ENCODE results near the gene TUBB6. TPM values are rescaled to one million over a fixed set of nuclear protein-coding genes. Genes with fewer than 3 reads are reported as not detected.

TUBB6 gene
- total RNA-seq, 1 experiment from 2014 or later = 197 TPM

DNA sequence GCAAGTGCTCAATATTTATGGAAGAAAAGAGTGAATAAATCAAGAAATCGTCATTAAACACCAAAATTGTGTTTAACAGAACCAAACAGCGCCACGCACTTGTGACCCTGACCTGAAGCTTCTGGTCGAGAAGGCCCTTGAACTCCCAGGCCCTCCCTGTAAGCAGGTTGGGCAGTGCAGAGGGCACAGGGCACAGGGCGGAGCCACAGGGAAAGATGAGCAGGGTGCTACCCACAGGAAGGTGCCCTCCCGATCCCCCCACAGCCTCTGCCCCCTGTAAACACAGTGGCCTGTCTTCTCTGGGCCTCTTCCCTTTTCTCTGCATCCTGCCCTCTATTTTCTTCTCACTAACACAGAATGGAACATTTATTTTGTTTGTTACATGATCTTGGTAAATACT is 16.9 kb upstream of the TUBB6 start:
- no peak overlapping the region for H3K4me3 ChIP-seq (ENCODE audit: low read depth, low read length, poor library complexity, severe bottlenecking)
- no TSS peak for BruUV-seq (replicated peaks)
- DNase-seq (ENCODE audit: low spot score) = no peak
- intact Hi-C loops (cut with micrococcal nuclease; ENCODE audit: unreplicated experiment) = no loop called here
- ChIA-PET POLR2A (ENCODE audit: low non-redundant PET) (no interaction called here), CTCF (no interaction called here)
- H3K9me3 ChIP-seq (ENCODE audit: low read depth, low read length, poor library complexity, severe bottlenecking) = no peaks in the 10 kb centered on the region
- H3K27ac ChIP-seq (ENCODE audit: low read depth, low read length, poor library complexity, severe bottlenecking) = no peak overlapping the region
- H3K27me3 ChIP-seq (replicated peaks; ENCODE audit: insufficient read depth, low read depth, low read length, poor library complexity) = no peaks in the 10 kb centered on the region
- no peaks in the 10 kb centered on the region for H3K36me3 ChIP-seq (ENCODE audit: insufficient read depth, low read length, poor library complexity, severe bottlenecking)
- TF ChIP-seq, protein P1, sequence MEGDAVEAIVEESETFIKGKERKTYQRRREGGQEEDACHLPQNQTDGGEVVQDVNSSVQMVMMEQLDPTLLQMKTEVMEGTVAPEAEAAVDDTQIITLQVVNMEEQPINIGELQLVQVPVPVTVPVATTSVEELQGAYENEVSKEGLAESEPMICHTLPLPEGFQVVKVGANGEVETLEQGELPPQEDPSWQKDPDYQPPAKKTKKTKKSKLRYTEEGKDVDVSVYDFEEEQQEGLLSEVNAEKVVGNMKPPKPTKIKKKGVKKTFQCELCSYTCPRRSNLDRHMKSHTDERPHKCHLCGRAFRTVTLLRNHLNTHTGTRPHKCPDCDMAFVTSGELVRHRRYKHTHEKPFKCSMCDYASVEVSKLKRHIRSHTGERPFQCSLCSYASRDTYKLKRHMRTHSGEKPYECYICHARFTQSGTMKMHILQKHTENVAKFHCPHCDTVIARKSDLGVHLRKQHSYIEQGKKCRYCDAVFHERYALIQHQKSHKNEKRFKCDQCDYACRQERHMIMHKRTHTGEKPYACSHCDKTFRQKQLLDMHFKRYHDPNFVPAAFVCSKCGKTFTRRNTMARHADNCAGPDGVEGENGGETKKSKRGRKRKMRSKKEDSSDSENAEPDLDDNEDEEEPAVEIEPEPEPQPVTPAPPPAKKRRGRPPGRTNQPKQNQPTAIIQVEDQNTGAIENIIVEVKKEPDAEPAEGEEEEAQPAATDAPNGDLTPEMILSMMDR (conservative IDR thresholded peaks at IDR 0.05; ENCODE audit: low read depth, low read length) = no peak
- no peak for TF ChIP-seq EZH2 (IDR thresholded peaks at IDR 0.05; ENCODE audit: borderline replicate concordance, low read depth, low read length, poor library complexity, severe bottlenecking)
- H3K4me1 ChIP-seq (ENCODE audit: insufficient read depth, low read length, poor library complexity, severe bottlenecking) = peaks cover 10% of the 10 kb centered on the region

DNA sequence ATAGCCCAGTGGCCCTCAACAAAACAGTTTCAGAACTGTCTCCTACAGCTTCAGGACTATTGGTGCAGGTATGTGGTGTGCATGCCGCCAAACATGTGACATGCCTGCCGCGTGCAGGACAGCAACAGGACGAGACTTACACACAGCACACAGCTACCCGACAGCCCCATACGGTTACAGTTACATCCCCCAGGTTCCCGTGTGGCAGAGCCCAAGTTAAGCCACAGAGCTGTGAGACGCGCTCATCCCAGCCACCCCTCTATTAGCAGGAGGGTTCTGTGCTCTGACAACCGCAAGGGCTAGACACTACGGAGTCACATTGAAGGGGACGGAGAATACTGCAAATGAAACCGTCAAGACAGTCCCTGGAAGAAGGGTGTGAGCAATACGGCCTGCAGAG is 16.4 kb upstream of the TUBB6 start:
- TF ChIP-seq, protein P1 (conservative IDR thresholded peaks at IDR 0.05; ENCODE audit: low read depth, low read length) = no peak
- TF ChIP-seq EZH2 (IDR thresholded peaks at IDR 0.05; ENCODE audit: borderline replicate concordance, low read depth, low read length, poor library complexity, severe bottlenecking) = no peak
- H3K27ac ChIP-seq (ENCODE audit: low read depth, low read length, poor library complexity, severe bottlenecking) = no peak overlapping the region
- H3K4me3 ChIP-seq (ENCODE audit: low read depth, low read length, poor library complexity, severe bottlenecking) = no peak overlapping the region
- H3K4me1 ChIP-seq (ENCODE audit: insufficient read depth, low read length, poor library complexity, severe bottlenecking) = peaks cover 10% of the 10 kb centered on the region
- POLR2A ChIA-PET (ENCODE audit: low non-redundant PET) = no interaction called here
- H3K36me3 ChIP-seq (ENCODE audit: insufficient read depth, low read length, poor library complexity, severe bottlenecking) = no peaks in the 10 kb centered on the region
- no peak for DNase-seq (ENCODE audit: low spot score)
- no peaks in the 10 kb centered on the region for H3K9me3 ChIP-seq (ENCODE audit: low read depth, low read length, poor library complexity, severe bottlenecking)
- no peaks in the 10 kb centered on the region for H3K27me3 ChIP-seq (replicated peaks; ENCODE audit: insufficient read depth, low read depth, low read length, poor library complexity)
- intact Hi-C loops (cut with micrococcal nuclease; ENCODE audit: unreplicated experiment) = no loop called here
- no TSS peak for BruUV-seq (replicated peaks)
- CTCF ChIA-PET = no interaction called here

DNA sequence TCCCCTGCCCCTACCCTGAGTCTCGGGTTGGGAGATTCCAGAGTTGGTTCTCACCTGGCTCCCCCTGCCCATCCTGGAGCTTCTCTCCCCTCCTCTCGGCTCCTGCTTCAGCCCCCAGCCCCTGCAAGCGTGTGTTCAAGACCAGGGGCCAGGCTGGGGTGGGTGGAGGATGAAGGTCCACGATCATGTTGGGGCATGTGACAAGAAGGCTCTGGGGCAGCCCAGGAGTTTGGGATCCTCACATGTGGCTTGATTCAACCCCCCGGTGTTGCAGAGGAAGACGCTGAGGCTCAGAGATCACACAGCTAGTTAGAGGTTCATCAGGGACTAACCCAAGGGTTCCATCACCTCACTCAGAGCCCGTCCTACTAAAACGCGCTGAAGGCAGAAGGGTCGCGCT is 14.2 kb upstream of the TUBB6 start:
- CTCF ChIA-PET = interaction anchor here (0.8 kb wide), 1 partner anchor 22 kb away, joined by 10 read pairs; no protein-coding TSS in a partner anchor
- no TSS peak for BruUV-seq (replicated peaks)
- H3K36me3 ChIP-seq (ENCODE audit: insufficient read depth, low read length, poor library complexity, severe bottlenecking) = no peaks in the 10 kb centered on the region

More for the DNA sequence above, 14.2 kb upstream of the TUBB6 start:
- intact Hi-C loops (cut with micrococcal nuclease; ENCODE audit: unreplicated experiment) = loop anchor here (2.0 kb wide), 1 partner anchor 19 kb away; no protein-coding TSS in a partner anchor
- Histone ChIP-seq H3K4me1 (ENCODE audit: insufficient read depth, low read length, poor library complexity, severe bottlenecking) (peaks cover 4% of the 10 kb centered on the region), H3K27me3 (replicated peaks; ENCODE audit: insufficient read depth, low read depth, low read length, poor library complexity) (no peaks in the 10 kb centered on the region), H3K27ac (ENCODE audit: low read depth, low read length, poor library complexity, severe bottlenecking) (no peak overlapping the region), H3K9me3 (ENCODE audit: low read depth, low read length, poor library complexity, severe bottlenecking) (no peaks in the 10 kb centered on the region), H3K4me3 (ENCODE audit: low read depth, low read length, poor library complexity, severe bottlenecking) (no peak overlapping the region)
- POLR2A ChIA-PET (ENCODE audit: low non-redundant PET) = no interaction called here
- no peak for DNase-seq (ENCODE audit: low spot score)
- TF ChIP-seq, protein P1 (conservative IDR thresholded peaks at IDR 0.05; ENCODE audit: low read depth, low read length) = no peak
- no peak for TF ChIP-seq EZH2 (IDR thresholded peaks at IDR 0.05; ENCODE audit: borderline replicate concordance, low read depth, low read length, poor library complexity, severe bottlenecking)

Measured in A673 (cell line).